ENCODE measurements around the gene ARHGAP15. TPM values are rescaled to one million over a fixed set of nuclear protein-coding genes. Genes with fewer than 3 reads are reported as not detected.

Gene ARHGAP15
- total RNA-seq, 1 donor from 2014 or later, result not detected

GRCh38 chr2:143497726-143498125 is 368.5 kb downstream of the ARHGAP15 start:
- no peak for DNase-seq (ENCODE audit: low read depth)
- H3K4me3 ChIP-seq (ENCODE audit: low read depth, low read length), result no peak overlapping the region

GRCh38 chr2:143498496-143498895 is 369.3 kb downstream of the ARHGAP15 start:
- no peak overlapping the region for H3K4me3 ChIP-seq (ENCODE audit: low read depth, low read length)
- no peak for TF ChIP-seq CTCF (conservative IDR thresholded peaks at IDR 0.05; ENCODE audit: low read depth, low read length)
- no peak for DNase-seq (ENCODE audit: low read depth)

More at GRCh38 chr2:143497726-143498125, 368.5 kb downstream of the ARHGAP15 start:
- no peak for TF ChIP-seq CTCF (conservative IDR thresholded peaks at IDR 0.05; ENCODE audit: low read depth, low read length)

DNA sequence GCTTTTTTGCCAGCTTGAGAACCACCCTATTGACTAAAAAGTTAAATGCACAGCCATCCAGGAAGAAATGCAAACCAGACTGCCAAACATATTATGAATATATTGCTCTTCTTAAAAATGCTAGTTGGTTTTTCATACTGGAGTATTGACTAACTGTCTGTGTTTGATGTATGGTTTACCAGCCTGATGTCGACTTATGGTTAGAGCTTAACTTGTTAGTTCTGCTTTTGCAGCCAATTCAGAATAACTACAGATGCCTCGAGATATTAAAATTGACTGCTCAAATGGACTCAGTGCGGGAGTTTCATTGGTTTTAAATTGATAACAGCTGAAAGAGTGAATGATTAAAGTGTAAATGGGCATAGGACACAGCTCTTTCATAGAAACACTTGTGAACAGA is 369.8 kb downstream of the ARHGAP15 start:
- no peak for TF ChIP-seq CTCF (conservative IDR thresholded peaks at IDR 0.05; ENCODE audit: low read depth, low read length)
- no peak for DNase-seq (ENCODE audit: low read depth)
- no peak overlapping the region for H3K4me3 ChIP-seq (ENCODE audit: low read depth, low read length)

DNA sequence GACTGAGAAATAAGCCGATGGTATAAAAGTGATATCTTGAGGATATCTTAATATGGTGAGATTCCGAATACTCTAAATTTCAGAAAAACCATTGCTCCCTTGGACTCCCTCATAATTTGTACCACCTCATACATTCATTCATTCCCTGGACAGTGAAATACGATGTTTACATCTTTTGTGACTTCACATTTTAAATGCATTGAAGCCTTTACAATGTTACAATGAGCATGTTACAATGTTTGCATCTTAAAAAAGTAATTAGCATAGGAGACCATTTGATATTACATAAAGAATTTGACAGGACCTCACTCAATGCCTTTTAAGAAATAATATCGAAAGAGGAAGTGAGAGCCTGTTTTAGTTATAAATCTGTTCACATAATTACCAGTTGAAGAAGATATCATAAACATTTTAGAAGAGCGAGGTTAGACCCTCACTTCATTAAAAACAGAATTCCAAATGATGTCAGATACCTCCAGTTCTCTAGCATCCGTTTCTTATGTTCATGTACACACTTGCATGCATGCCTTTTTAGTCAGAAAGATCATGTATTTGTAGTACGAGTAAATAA is 372.0 kb downstream of the ARHGAP15 start:
- no peak for DNase-seq (ENCODE audit: low read depth)
- H3K4me3 ChIP-seq (ENCODE audit: low read depth, low read length), result no peak overlapping the region
- no peak for TF ChIP-seq CTCF (conservative IDR thresholded peaks at IDR 0.05; ENCODE audit: low read depth, low read length)

GRCh38 chr2:143503280-143503679 is 374.1 kb downstream of the ARHGAP15 start:
- DNase-seq (ENCODE audit: low read depth), result no peak

GRCh38 chr2:143504397-143504796 is 375.2 kb downstream of the ARHGAP15 start:
- no peak for DNase-seq (ENCODE audit: low read depth)
- no peak for TF ChIP-seq CTCF (conservative IDR thresholded peaks at IDR 0.05; ENCODE audit: low read depth, low read length)

More at GRCh38 chr2:143503280-143503679, 374.1 kb downstream of the ARHGAP15 start:
- no peak for TF ChIP-seq CTCF (conservative IDR thresholded peaks at IDR 0.05; ENCODE audit: low read depth, low read length)
- no peak overlapping the region for H3K4me3 ChIP-seq (ENCODE audit: low read depth, low read length)

GRCh38 chr2:143505542-143505941 is 376.3 kb downstream of the ARHGAP15 start:
- DNase-seq (ENCODE audit: low read depth), result no peak
- H3K4me3 ChIP-seq (ENCODE audit: low read depth, low read length), result no peak overlapping the region
- TF ChIP-seq CTCF (conservative IDR thresholded peaks at IDR 0.05; ENCODE audit: low read depth, low read length), result no peak

More at GRCh38 chr2:143504397-143504796, 375.2 kb downstream of the ARHGAP15 start:
- H3K4me3 ChIP-seq (ENCODE audit: low read depth, low read length), result no peak overlapping the region
